HFF-Myc (cell line): ENCODE results near the gene RAPGEF5.

Experiments used
- DNase-seq: peaks from one replicate; pipeline ENCODE4 v3.0.0-alpha.2; 2011; ENCODE audit warnings: low read depth; ENCODE audit errors: extremely low read depth
- H3K4me3 ChIP-seq: replicated peaks from 2 replicates; pipeline ENCODE4 v1.5.1; 2011; ENCODE audit warnings: low read depth, mild to moderate bottlenecking, control low read depth, low read length
- CTCF ChIP-seq: IDR thresholded peaks from 2 replicates; pipeline ENCODE4 v1.5.1; 2012; ENCODE audit warnings: mild to moderate bottlenecking, low read depth, low read length, control low read depth; ENCODE audit errors: missing control alignments

Gene RAPGEF5

DNA sequence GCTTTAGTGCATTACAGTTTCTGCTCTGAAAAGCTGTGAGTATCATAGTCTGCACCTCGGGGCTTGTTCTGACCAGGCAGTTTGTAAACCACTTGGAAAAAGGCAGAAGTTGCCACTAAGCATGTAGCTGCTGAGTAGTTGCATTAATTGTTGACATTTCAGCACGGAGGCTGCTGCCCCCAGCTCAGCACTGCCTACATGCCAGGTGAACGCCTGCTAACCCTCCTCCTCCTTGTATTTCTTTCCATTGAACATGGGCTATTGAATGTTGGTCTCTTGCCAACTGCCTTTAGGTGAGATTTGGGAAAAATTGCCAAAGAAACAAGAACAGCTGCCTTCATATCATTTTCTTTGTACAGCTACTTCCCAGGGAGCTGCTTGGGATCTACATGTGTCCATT is 164.2 kb downstream of the RAPGEF5 start:
- DNase-seq = no peak
- TF ChIP-seq CTCF = no peak
- H3K4me3 ChIP-seq = no peak overlapping the region

- no peak overlapping the region for H3K4me3 ChIP-seq
- no peak for DNase-seq
- TF ChIP-seq CTCF = no peak
Observed at GRCh38 chr7:22190736-22191135, 166.2 kb downstream of the RAPGEF5 start.

DNA sequence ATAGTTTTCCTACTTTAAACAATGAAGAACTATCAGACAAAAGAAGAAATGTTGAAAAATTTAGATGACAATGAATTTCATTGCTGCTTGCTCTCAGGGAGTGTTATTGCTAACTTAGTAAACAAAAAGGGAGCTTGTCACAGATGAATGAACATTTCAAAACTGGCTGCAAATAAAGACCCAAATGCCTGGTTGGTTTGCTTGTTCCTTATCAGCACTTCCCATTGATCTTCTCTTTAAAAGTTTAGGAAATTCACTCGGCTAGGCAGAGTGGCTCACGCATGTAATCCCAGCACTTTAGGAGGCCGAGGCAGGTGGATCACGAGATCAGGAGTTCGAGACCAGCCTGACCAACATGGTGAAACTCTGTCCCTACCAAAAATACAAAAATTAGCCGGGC is 167.2 kb downstream of the RAPGEF5 start:
- TF ChIP-seq CTCF = no peak
- no peak for DNase-seq
- no peak overlapping the region for H3K4me3 ChIP-seq

DNA sequence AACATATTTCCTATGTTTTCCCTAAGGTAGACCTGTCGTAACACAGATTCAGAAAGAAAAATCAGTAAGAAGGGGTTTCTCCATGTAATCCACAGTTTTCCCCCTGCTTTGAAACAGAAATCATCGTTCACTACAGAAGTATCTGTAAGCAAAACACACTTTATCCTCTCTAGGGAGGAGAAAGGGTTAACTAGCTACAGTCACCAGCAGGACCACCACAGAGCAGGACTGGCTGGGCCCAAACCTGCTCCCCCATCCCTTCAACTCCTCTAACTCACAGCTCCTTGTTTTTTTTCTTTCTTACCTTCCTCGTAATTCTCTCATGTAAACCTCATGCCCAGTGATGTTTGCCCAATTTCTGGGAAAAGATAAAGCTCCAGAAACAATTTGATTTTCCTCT is 167.7 kb downstream of the RAPGEF5 start:
- no peak for DNase-seq
- no peak overlapping the region for H3K4me3 ChIP-seq
- no peak for TF ChIP-seq CTCF

DNA sequence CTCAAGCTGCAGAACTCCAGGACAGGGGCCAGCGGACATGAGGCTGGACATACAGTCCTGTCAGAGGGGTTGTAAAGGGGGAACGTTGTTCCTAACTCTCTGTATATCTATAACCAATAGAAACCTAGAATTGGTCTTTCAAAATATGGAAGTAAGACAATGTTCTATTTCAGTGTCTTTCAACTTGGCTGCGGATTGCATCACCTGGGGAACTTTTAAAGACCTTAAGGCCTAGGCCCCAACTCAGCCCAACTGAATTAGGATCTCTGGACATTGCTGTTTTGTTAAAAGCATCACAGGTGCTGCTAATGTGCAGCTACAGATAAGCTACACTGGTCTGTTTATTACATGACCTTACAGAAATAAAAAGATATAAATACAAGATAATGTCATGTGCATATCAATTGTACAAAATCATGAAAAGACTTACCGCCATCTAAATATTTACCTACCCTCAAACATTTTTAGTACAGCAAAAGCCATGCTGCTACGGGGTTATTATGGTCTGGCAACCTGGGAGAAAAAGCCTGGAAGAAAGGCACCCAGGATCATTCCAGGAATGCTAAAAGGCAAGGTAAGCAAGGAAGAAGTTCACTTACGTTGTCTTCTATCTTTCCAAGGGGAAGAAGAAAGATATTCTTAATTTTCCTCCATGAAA is 169.1 kb downstream of the RAPGEF5 start:
- no peak for TF ChIP-seq CTCF
- no peak for DNase-seq
- H3K4me3 ChIP-seq = no peak overlapping the region

- no peak for DNase-seq
- no peak overlapping the region for H3K4me3 ChIP-seq
- no peak for TF ChIP-seq CTCF
Observed at GRCh38 chr7:22185559-22185958, 171.4 kb downstream of the RAPGEF5 start.

GRCh38 chr7:22184549-22185199 is 172.3 kb downstream of the RAPGEF5 start:
- DNase-seq = no peak
- H3K4me3 ChIP-seq = no peak overlapping the region

More at GRCh38 chr7:22184549-22185199, 172.3 kb downstream of the RAPGEF5 start:
- TF ChIP-seq CTCF = no peak
